IPS DF 4.7 (cell line): ENCODE measurements around the gene CARD9.

Experiments
- DNase-seq: peaks from one replicate; pipeline ENCODE4 v3.0.0-alpha.2; 2013; ENCODE audit warnings: low spot score; ENCODE audit errors: extremely low read depth

CARD9 gene

DNA sequence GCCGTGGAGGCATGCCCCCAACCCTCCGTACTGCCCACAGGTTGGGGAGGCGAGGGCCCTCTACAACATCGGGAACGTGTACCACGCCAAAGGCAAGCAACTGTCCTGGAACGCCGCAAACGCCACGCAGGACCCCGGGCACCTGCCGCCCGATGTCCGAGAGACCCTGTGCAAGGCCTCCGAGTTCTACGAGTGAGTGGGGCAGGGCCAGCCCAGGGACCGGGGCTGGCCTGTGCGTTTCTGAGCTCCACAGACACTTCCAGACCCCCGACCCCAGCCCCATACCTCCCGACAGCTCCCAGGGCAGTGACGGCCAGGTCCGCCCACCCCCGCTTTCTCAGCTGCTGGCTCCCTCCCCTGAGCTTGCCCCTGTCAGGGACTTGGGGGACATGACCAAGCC is 36.6 kb downstream of the CARD9 start:
- no peak for DNase-seq

DNA sequence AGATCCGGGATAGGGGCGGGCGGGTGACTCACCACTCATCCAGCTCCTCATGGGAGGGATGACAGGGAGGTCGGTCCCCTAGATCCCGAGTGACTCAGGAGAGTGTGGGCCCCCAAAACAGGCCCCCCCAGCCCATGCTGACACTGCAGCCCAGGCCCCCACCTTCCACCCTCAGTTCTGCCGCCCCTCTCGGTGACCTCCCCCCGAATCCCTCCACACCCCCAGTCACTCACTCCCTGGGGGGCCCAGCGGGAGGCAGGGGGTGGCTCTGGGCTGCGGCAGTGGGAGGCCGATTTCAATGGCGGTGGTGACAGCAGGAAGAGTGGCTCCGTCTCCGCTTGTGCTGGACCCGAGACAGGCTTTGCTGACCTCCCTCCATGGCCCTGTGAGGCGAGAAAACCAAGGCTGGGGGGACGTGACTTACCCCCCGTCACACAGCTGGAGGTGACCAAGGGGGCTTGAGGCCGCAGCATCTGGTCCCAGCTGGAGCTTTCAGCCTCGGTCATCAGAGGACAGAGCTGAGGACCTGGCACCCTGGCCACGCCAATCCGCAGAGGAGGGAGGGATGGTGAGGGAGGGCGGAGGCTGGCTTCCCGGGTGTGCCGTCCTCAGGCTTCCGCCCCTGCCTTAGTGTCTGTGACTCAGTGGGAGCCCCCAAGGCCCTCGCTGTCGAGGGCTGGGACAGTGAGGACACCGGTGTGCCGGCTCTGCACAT is 37.2 kb downstream of the CARD9 start:
- DNase-seq, result no peak

DNA sequence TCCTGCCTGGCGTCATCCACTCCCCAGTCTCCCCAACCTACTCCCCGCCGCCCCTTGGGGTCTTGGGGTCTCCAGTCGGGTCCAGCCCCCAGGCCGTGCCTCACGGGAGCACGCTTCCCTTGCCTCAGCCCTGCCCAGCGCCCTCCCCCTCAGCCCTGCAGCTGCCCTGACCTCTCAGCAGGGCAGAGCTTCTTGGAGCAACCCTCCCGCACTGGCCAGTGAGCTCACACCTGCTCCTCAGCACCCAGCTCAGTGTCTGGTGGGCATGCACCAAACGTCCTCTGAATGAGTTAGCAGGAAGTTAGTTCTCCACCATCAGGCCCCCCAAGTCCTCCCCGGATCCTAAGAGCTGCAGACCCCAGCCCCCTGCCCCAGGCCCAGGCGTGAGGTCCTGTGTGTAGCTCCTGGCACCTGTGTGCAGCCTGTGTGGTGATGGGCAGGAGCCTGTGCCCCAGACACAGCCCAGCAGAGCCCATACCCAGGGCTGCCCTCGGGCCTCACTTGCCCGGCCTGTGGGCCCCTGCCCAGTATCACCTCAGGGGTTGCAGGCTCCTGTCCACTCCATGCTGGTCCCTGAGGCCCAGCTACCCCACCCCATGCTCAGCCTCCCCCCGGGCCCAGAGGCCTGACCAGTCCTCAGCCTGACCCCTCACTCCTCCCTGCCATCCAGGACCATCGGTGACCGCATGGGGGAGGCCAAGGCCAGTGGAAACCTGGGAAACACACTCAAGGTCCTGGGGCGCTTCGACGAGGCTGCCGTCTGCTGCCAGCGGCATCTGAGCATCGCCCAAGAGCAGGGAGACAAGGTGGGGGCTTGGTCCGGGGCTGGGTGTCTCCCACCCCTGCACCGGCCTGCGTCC is 37.9 kb downstream of the CARD9 start:
- DNase-seq, result no peak

DNA sequence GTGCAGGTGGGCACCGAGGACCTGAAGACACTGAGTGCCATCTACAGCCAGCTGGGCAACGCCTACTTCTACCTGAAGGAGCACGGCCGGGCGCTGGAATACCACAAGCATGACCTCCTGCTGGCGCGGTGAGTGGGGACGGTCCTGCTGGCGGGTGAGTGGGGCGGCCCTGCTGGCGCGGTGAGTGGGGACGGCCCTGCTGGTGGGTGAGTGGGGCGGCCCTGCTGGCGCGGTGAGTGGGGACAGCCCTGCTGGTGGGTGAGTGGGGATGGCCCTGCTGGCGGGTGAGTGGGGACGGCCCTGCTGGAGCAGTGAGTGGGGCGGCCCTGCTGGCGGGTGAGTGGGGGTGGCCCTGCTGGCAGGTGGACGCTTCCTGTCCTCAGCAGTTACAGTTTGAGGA is 38.9 kb downstream of the CARD9 start:
- no peak for DNase-seq

DNA sequence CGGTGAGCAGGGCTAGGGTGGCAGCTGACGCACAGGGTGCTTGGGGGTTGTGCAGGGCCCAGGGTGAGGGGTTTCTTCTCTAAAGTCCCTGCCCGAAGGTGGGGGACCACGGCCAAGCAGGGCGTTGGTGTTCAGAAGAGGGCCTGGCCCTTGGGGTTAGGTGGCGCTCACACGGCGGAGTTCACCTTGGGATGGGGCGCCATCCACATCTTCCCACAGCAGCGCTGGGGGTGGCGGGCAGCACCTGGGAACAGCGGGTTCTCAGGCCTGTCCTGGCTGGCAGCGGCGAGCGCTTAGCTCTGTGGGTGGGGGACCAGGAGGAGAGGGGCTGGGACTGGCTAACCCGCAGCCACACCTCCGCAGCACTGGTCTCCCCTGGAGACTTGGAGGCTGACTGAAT is 40.0 kb downstream of the CARD9 start:
- no peak for DNase-seq

DNA sequence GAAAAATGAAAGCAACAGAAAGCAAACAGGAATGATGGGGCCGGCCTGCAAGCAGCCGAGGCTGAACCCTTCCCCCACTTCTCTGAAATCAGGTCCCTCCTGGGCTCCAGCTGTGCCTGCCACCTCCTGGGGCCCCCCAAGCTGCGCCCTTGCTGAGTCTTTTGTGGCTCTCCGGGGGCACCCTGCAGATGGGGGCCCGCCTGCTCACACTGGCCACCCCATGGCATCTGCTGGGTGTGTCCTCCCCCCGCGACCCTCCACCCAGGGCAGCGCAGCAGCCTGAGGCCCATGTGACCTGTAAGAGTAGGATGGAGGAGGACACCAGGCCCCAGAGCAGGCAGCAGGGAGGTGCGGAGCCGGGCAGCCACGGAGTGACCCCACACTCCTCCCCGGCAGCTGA is 40.4 kb downstream of the CARD9 start:
- DNase-seq, result no peak

DNA sequence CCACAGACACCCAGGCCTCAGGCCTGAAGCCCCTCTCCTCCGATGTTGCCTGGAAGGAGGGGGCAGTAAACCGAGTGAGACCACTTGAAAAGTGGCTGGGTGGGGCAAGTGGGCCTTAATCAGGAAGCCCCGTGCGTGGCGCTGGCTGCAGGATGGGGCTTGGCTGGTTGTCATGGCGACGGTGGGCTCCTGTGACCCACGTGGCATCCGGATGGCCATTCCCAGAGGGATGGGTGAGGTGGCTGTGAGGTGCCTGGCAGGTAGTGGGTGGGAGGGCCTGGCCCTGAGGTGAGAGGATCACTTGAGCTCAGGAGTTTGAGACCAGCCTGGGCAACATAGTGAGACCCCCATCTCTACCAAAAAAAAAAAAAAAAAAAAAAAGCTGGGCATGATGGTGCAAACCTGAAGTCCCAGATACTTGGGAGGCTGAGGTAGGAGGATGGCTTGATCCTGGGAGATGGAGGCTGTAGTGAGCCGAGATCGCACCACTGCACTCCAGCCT is 40.9 kb downstream of the CARD9 start:
- DNase-seq, result no peak

DNA sequence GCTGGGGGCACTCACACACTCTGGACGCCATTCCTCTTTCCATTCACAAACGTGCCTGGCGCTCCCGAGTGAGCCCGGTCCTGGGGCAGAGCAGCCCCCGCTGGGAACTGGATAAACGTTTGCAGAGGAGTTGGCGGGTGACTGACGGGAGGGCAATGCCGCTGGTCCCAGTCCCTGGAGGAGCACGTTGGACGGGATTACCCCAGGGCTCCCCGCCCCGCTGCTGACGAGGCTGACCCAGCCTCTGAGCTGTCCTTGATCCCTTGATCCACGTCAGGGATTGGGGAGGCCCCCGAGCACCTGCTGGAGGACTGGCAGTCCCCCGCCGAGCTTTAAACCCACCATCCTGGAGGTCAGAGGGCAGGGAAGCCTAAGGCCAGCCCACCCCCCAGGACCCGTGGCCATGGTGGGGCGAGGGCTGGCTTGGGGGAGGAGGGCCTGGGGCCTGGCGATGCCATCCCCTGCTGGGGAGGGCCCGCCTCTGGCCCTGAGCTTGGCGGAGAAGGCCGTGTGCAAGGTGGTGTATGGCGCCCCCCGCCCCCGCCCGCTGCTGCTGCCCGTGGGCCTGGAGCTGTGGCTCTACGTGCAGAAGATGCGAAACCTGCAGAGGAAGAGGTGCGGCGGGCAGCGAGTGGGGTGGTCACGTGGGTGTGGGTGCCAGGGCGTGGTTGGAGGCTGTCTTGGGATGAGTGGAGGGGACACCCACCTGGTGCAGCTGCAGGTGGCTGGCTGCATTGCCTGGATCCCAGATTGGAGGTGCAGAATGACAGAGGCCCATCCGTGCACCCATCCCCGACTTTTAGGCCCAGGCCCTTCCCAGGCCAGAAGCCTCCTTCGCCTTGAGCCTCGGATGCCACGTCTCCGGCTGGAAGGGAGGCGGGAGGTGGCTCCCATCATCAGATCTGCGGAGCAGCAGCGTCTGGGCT is 41.6 kb downstream of the CARD9 start:
- DNase-seq, result no peak

DNA sequence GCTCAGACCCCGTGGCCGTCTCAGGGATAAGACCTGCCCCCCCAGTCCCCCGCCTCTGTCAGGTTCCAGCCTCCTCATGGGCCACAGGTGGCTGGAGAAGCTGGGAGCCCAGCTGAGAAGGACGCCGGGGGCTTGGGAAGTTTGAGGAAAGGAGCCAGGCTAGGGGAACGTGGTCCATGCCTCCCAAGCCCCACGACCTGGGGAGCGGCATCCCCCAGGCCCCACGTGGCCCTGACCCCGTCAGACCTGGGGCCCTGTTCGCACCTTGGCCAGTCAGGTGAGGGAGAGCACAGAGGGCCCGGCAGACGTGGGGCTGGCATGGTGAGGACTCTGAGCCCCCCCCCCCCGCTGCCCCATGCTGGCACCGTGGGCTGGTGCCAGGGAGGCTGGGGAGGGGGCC is 42.4 kb downstream of the CARD9 start:
- no peak for DNase-seq

DNA sequence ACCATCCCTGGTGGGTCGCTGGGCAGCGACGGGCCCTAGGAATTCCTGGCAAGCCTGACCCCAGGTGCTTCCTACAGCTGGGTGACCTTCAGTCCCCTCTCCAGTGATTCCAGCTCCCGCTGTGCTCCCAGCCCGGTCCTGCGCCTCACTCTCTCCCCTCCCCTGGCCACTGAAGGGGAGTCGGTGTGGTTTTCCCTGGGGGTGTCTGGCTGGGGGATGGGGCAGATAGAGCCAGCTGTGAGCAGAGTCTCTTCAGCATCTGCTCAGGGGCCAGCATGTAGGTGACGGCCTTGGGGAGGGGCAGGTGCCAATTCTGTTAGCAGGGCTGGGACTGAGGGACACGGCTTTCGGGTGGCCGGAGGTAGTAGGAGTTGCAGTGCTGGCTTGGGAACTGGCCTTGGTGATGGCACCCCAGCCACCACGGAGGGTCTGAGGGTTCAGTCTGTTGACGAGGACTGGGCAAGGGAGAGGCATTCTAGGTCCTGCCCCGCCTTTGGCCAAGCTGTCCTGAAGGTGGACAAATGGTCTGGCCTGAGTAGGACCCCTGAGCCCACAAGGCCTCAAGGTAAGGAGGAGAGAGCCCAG is 43.0 kb downstream of the CARD9 start:
- no peak for DNase-seq

DNA sequence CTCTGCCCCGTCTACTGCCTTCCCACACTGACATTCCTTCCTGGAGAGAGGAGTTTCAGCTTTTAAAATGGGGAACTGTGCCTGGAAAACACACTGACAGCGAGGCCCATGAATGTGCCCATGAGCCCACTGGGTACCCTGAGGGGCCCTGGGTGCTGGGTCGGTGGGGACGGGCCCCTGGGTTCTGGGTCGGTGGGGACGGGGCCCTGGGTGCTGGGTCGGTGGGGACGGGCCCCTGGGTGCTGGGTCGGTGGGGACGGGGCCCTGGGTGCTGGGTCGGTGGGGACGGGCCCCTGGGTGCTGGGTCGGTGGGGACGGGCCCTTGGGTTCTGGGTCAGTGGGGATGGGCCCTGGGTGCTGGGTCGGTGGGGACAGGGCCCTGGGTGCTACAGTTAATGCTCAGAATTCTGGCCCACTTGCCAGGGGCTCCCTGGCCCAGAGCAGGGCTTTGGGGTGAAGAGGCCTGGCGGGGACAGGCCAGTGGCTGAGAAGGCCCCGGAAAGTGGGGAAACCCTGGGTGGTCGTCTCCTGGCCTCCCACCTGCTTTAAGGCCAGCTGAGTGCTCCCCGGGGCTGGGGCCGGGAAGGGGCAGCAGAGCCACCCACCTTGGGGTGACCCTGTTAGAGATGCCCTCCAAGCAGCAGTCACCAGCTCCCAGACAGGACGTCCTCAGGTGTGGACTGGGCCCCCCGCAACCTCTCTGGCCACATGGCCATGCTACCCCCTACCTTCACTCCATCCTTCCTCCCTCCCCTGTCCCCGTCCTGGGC is 43.6 kb downstream of the CARD9 start:
- no peak for DNase-seq

DNA sequence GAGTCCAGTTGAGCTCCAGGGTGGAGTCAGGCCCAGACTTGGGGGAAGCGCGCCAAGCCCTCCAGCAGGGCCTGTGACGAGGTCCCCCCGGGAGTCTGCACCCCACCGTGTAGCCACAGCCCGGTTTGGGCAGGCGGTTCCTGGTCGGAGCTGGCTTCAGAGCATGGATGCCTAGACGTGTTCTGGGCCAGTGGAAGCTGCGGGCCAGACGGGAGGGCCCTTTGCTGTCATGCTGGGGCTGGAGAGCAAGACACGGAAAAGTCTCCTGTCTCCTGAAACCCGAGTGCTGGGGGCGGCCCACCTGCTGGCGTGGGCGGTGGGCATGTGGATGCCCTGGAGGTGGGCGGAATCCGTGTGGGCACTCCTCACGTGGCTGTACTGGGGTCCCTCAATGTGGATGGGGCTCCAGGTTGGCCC is 44.2 kb downstream of the CARD9 start:
- DNase-seq, result no peak

DNA sequence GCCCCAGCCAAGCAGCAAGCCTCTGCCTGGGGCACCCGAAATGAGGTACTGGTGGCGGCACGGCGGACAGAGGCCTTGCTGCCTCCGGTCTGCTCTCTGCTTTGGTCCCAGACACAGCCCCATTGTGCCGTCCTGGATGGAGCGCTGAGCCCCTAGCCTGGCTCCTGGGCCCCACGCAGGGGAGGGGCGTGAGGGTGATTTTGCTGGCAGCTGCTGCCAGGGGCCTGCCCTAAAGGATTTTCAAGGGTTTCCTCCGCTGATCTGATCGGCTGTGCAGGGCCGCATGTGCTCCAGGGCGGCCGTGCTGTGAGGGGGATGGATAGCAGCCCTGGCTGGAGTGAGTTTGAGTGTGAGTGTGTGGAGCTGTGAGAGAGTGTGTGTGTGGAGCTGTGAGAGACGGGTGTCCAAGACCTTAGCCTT is 44.8 kb downstream of the CARD9 start:
- DNase-seq, result no peak

DNA sequence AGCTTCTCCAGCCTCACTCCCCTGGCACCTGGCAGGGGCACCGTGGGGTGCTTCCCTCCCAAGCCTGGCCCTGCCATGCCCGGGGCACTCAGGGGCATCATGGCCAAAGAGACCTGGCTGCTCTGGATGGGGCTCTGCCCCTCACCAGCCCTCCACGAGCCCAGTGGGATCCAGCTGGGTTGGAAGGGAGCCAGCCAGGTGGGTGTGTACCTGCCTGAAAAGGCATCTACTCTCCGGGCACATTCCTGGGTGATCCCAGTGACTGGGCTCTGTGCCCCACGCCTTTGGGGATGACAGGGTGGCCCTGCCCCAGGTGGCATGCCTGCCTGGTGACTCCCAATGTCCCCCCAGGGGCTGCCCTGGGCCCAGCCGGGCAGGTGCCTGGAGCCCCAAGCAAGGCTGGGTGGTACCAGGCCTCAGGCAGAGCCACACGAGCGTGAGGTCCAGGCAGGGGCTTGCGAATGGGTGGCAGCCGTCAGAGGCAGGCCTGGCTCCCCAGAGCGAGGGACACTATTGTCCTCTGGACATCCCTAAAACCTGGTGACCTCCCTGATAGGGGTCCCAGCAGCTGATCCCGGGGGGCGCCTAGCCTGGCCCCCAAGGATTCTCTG is 45.4 kb downstream of the CARD9 start:
- DNase-seq, result no peak

DNA sequence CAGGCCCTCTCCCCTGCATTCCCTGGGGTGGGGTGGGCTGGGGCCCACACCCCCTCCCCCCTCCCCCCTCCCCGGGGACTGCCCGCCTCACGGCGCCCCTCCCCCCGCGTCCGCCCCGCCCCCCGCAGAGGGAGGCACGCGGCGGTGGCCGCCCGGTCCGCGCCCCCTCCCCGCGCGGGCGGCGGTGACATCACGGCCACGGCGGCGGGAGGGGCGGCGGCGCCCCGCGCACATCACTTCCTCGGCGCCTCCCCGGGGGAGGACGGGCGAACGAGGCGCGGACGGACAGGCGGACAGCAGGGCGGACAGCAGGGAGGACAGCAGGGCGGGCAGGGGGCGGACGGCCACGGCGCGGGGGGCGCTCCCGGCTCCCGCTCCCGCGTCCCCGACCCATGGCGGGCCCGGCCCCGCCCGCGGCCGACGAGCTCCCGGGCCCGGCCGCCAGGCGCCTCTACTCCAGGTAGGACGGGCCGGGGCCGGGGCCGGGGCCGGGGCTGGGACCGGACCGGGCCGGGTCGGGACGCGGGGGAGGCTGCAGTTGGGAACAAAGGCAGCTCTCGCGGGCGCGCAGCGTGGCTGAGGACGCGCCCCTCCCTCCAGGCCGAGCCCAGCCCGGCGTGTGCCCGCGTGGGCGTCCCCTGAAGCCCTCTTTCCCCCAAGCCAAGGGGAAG is 46.0 kb downstream of the CARD9 start, which contains the start of gene GPSM1:
GPSM1 (plus strand) TSS at position 236 of the 671 bp plus-strand sequence; CDS start at position 393, 157 bp downstream.
- no peak for DNase-seq

DNA sequence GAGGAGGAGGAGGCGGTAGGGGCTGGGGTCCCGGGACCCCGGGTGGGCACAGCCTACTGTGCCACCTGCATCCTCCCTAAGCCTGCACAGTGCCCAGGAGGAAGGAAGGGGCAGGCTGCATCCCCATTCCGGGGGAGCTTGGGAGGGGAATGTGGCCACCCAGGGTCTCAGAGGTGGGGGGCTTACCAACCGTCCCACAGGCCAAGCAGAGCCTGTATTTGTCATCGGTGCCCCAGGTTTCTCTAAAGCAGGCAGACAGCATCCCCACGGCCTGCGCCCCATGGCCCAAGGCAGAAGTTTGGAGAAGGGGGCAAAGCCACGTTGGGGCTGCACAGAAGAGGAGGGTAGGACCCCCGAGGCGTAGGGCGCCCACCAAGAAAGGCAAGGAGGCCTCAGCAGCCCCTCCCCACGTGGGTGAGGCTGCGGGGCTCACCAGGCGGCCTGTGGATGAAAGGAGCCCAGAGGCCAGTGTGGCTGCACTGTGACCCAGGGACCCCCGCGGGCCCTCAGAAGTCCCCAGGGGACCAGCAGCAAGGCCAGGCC is 46.6 kb downstream of the CARD9 start:
- no peak for DNase-seq

DNA sequence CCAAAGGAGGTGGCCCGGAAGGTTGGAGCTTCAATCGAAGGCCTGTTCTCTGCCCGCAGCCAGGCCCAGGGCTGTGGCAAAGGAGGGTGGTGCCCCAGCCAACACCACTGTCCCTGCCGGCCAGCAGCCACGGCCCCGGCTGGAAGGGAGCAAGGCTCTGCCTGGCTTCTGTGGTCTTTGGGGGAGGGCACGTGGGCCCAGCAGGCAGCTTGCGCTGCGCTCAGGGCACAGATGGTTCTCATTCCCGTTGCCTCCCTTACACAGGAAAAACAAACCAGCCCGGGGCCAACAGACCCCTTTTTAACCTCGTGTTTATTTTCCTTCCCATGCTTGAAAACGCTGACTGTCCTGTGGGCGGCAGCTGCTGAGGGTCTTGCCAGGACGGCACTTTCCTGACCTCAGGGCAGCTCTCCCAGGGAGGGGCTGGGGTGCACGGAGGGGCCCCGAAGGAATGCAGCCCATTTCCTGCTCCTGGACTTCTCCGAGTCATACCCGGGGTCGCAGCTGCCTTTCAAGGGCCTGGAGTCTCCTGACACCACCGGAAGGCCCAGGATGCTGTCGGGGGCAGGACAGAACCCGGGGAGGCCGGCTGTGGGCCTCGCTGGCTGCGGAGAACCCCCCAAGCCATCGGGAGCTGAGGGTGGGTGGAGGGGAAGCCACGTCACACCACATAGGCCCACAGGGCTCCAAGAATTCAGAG is 47.3 kb downstream of the CARD9 start:
- no peak for DNase-seq

DNA sequence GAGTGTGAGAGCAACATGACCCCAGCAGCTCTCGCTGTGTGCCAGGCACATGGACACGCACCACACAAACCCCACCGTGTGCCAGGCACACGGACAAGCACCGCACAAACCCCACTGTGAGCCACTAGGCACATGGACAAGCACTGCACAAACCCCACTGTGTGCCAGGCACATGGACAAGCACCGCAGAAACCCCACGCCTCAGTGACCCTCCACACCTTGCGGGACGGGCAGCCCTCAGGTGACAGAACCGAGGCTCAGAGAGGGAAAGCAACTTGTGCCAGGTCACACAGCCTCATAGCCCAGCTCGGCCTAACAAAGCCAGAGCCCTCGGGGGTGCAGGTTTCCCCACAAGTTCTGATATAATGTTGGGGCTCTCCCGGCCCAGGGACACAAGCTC is 48.1 kb downstream of the CARD9 start:
- DNase-seq, result no peak
